HEK293 (cell line): ENCODE data around the gene ZCWPW1.
A peak's percentile ranks its signal among the peaks of the same experiment; 100 is the strongest.

ENCODE experiments used
- CTCF ChIA-PET: fragments of 350-600 bp; formaldehyde crosslinking; extraction: SDS; loops from one replicate; lab custom pipeline; 2021; ENCODE audit warnings: antibody characterized with exemption; lab: Yijun Ruan, JAX
- POLR2A ChIA-PET: fragments of 300-600 bp; formaldehyde crosslinking; extraction: SDS; loops from one replicate; lab custom pipeline; 2020; ENCODE audit warnings: antibody characterized with exemption, inconsistent platforms; lab: Yijun Ruan, JAX
- H3K27ac ChIP-seq: fragments of 200-500 bp; sonication (Bioruptor generic); 2 replicates; pipeline ENCODE4 v1.5.1; 2014; ENCODE audit warnings: low read depth, low read length, control low read depth, inconsistent platforms; ENCODE audit errors: extremely low read depth
- H3K36me3 ChIP-seq, 2 experiments: fragments of 200-500 bp in 1 of 2; sonication (Bioruptor generic) in 1 of 2; 1 replicate in 1 of 2; 2 replicates in 1 of 2; pipeline ENCODE4 v1.5.1; 2014 to 2017; ENCODE audit warnings: inconsistent platforms in 2 of 2, low read length in 2 of 2; ENCODE audit not compliant: control insufficient read depth in 2 of 2, insufficient read depth in 1 of 2
- H3K4me1 ChIP-seq: fragments of 200-500 bp; sonication (Bioruptor generic); 2 replicates; pipeline ENCODE4 v1.5.1; 2014; ENCODE audit warnings: mild to moderate bottlenecking, low read length, inconsistent platforms; ENCODE audit not compliant: control insufficient read depth, insufficient read depth
- H3K4me3 ChIP-seq: 2 replicates; pipeline ENCODE4 v1.5.1; 2011; ENCODE audit warnings: low read depth, mild to moderate bottlenecking, control low read depth, low read length, moderate library complexity
- H3K9me3 ChIP-seq: fragments of 200-500 bp; sonication (Bioruptor generic); 2 replicates; pipeline ENCODE4 v1.5.1; 2014; ENCODE audit warnings: low read depth, low read length, inconsistent platforms; ENCODE audit not compliant: control insufficient read depth, insufficient read depth
- GLI4 ChIP-seq: fragments of 450-650 bp; formaldehyde crosslinking; IDR thresholded peaks from 2 replicates; pipeline ENCODE4 v1.5.1; 2016; ENCODE audit warnings: missing biosample characterization, missing genetic modification characterization
- MZF1 ChIP-seq: fragments of 450-650 bp; formaldehyde crosslinking; IDR thresholded peaks from 2 replicates; pipeline ENCODE4 v1.5.1; 2017; ENCODE audit warnings: missing biosample characterization, missing genetic modification characterization, borderline replicate concordance
- PRDM1 ChIP-seq: fragments of 450-650 bp; formaldehyde crosslinking; IDR thresholded peaks from 2 replicates; pipeline ENCODE4; 2016; ENCODE audit warnings: missing biosample characterization, missing genetic modification characterization
- SP7 ChIP-seq: fragments of 450-650 bp; formaldehyde crosslinking; IDR thresholded peaks from 2 replicates; pipeline ENCODE4 v1.5.1; 2016; ENCODE audit warnings: missing biosample characterization, missing genetic modification characterization
- ZBTB17 ChIP-seq: fragments of 450-650 bp; formaldehyde crosslinking; IDR thresholded peaks from 2 replicates; pipeline ENCODE4 v1.5.1; 2016; ENCODE audit warnings: missing biosample characterization, missing genetic modification characterization
- ZEB2 ChIP-seq: fragments of 450-650 bp; formaldehyde crosslinking; IDR thresholded peaks from 2 replicates; pipeline ENCODE4 v1.5.1; 2016; ENCODE audit warnings: missing biosample characterization, missing genetic modification characterization
- ZNF169 ChIP-seq: fragments of 450-650 bp; formaldehyde crosslinking; IDR thresholded peaks from 2 replicates; pipeline ENCODE4 v1.5.1; 2016; ENCODE audit warnings: missing biosample characterization, missing genetic modification characterization
- ZNF2 ChIP-seq: fragments of 450-650 bp; formaldehyde crosslinking; IDR thresholded peaks from 2 replicates; pipeline ENCODE4 v1.5.1; 2016; ENCODE audit warnings: missing biosample characterization, missing genetic modification characterization
- ZNF292 ChIP-seq: fragments of 450-650 bp; formaldehyde crosslinking; IDR thresholded peaks from 2 replicates; pipeline ENCODE4 v1.5.1; 2016; ENCODE audit warnings: low read depth, missing biosample characterization, missing genetic modification characterization, borderline replicate concordance
- ZNF311 ChIP-seq: fragments of 450-650 bp; formaldehyde crosslinking; IDR thresholded peaks from 2 replicates; pipeline ENCODE4 v1.5.1; 2017; ENCODE audit warnings: missing biosample characterization, missing genetic modification characterization, borderline replicate concordance
- ZNF341 ChIP-seq: fragments of 450-650 bp; formaldehyde crosslinking; IDR thresholded peaks from 2 replicates; pipeline ENCODE4; 2016; ENCODE audit warnings: low read depth, missing biosample characterization, missing genetic modification characterization
- ZNF610 ChIP-seq: fragments of 450-650 bp; formaldehyde crosslinking; IDR thresholded peaks from 2 replicates; pipeline ENCODE4 v1.5.1; 2016; ENCODE audit warnings: missing biosample characterization, missing genetic modification characterization, borderline replicate concordance
- ZNF629 ChIP-seq: fragments of 450-650 bp; formaldehyde crosslinking; IDR thresholded peaks from 2 replicates; pipeline ENCODE4 v1.5.1; 2017; ENCODE audit warnings: missing biosample characterization, missing genetic modification characterization
- ZNF76 ChIP-seq: fragments of 450-650 bp; formaldehyde crosslinking; IDR thresholded peaks from 2 replicates; pipeline ENCODE4; 2016; ENCODE audit warnings: low read depth, missing biosample characterization, missing genetic modification characterization, borderline replicate concordance
- ZNF792 ChIP-seq: fragments of 450-650 bp; formaldehyde crosslinking; IDR thresholded peaks from 2 replicates; pipeline ENCODE4 v1.5.1; 2016; ENCODE audit warnings: missing biosample characterization, missing genetic modification characterization
- ZSCAN16 ChIP-seq: fragments of 450-650 bp; formaldehyde crosslinking; IDR thresholded peaks from 2 replicates; pipeline ENCODE4 v1.5.1; 2016; ENCODE audit warnings: missing biosample characterization, missing genetic modification characterization
- TF ChIP-seq, protein P1 (sequence below): fragments of 450-650 bp; formaldehyde crosslinking; IDR thresholded peaks from 2 replicates; pipeline ENCODE4 v1.5.1; 2016; ENCODE audit warnings: missing biosample characterization, missing genetic modification characterization
- TF ChIP-seq, protein P2 (sequence below): fragments of 450-650 bp; formaldehyde crosslinking; IDR thresholded peaks from 2 replicates; pipeline ENCODE4 v1.5.1; 2016; ENCODE audit warnings: missing biosample characterization, missing genetic modification characterization
- TF ChIP-seq, protein P3 (sequence below): fragments of 450-650 bp; formaldehyde crosslinking; IDR thresholded peaks from 2 replicates; pipeline ENCODE4 v1.5.1; 2016; ENCODE audit warnings: missing biosample characterization, missing genetic modification characterization, borderline replicate concordance
- TF ChIP-seq, protein P4 (sequence below): fragments of 450-650 bp; formaldehyde crosslinking; IDR thresholded peaks from 2 replicates; pipeline ENCODE4 v1.5.1; 2017; ENCODE audit warnings: missing biosample characterization, missing genetic modification characterization

Gene ZCWPW1

DNA sequence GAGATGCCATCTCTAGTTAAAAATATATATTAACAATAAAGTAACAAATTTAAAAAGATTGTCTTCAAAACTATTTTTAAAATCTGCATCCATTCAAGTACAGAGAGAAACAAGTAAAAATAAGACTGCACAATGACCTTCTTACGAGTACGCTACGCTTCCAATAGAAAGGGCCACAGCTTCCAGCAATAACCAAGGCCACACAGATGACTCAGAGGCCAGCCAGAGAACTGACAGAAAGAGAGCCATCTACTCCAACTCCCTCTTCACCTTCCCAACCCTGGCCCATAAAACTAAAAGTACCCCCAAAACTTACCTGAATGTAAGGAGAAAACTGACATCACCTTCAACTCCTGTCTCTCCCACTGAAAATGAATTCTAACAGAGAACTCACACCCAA lies 28.5 kb downstream of the ZCWPW1 start (continued):
- TF ChIP-seq ZNF169 (no peak), ZNF629 (no peak), ZEB2 (tag by site-specific recombination) (no peak), ZNF292 (tag by site-specific recombination) (no peak)
- TF ChIP-seq, protein P1, sequence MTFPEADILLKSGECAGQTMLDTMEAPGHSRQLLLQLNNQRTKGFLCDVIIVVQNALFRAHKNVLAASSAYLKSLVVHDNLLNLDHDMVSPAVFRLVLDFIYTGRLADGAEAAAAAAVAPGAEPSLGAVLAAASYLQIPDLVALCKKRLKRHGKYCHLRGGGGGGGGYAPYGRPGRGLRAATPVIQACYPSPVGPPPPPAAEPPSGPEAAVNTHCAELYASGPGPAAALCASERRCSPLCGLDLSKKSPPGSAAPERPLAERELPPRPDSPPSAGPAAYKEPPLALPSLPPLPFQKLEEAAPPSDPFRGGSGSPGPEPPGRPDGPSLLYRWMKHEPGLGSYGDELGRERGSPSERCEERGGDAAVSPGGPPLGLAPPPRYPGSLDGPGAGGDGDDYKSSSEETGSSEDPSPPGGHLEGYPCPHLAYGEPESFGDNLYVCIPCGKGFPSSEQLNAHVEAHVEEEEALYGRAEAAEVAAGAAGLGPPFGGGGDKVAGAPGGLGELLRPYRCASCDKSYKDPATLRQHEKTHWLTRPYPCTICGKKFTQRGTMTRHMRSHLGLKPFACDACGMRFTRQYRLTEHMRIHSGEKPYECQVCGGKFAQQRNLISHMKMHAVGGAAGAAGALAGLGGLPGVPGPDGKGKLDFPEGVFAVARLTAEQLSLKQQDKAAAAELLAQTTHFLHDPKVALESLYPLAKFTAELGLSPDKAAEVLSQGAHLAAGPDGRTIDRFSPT (tag by site-specific recombination): no peak
- TF ChIP-seq, all 188 proteins: peak for 0

DNA sequence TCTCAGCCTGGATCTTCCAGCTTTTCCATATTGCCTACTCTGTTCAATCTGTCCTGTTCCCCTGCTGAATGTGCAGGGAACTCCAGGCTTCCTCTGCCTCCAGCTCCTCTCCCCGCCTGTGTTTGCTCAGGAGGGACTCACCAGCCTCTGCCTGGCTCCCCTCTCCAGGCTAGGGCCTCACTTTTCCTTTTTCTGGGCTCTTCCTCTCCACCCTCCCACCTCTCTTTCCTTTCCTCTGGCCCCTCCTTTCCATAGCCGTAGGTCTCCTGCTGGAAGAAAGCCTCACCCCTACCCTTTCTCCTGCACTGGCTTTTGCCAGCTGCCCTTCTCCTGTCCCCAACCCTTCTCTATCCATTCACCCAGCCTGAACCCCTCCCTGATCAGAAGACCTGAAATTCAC lies 30.3 kb downstream of the ZCWPW1 start:
- TF ChIP-seq ZNF76 (no peak), SP7 (tag by site-specific recombination) (no peak), GLI4 (no peak), ZNF2 (tag by site-specific recombination) (no peak), ZNF311 (tag by site-specific recombination) (no peak), ZSCAN16 (tag by site-specific recombination) (no peak), PRDM1 (peak; percentile 65; the same call in 1 of the 2 replicates), ZNF341 (peak; percentile 61; the same call in 1 of the 2 replicates), ZNF610 (tag by site-specific recombination) (no peak), ZBTB17 (tag by site-specific recombination) (peak; percentile 33; the same call in 1 of the 2 replicates), MZF1 (tag by site-specific recombination) (no peak), ZNF792 (no peak)
- TF ChIP-seq, protein P2, sequence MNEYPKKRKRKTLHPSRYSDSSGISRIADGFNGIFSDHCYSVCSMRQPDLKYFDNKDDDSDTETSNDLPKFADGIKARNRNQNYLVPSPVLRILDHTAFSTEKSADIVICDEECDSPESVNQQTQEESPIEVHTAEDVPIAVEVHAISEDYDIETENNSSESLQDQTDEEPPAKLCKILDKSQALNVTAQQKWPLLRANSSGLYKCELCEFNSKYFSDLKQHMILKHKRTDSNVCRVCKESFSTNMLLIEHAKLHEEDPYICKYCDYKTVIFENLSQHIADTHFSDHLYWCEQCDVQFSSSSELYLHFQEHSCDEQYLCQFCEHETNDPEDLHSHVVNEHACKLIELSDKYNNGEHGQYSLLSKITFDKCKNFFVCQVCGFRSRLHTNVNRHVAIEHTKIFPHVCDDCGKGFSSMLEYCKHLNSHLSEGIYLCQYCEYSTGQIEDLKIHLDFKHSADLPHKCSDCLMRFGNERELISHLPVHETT: no peak
- TF ChIP-seq, protein P3, sequence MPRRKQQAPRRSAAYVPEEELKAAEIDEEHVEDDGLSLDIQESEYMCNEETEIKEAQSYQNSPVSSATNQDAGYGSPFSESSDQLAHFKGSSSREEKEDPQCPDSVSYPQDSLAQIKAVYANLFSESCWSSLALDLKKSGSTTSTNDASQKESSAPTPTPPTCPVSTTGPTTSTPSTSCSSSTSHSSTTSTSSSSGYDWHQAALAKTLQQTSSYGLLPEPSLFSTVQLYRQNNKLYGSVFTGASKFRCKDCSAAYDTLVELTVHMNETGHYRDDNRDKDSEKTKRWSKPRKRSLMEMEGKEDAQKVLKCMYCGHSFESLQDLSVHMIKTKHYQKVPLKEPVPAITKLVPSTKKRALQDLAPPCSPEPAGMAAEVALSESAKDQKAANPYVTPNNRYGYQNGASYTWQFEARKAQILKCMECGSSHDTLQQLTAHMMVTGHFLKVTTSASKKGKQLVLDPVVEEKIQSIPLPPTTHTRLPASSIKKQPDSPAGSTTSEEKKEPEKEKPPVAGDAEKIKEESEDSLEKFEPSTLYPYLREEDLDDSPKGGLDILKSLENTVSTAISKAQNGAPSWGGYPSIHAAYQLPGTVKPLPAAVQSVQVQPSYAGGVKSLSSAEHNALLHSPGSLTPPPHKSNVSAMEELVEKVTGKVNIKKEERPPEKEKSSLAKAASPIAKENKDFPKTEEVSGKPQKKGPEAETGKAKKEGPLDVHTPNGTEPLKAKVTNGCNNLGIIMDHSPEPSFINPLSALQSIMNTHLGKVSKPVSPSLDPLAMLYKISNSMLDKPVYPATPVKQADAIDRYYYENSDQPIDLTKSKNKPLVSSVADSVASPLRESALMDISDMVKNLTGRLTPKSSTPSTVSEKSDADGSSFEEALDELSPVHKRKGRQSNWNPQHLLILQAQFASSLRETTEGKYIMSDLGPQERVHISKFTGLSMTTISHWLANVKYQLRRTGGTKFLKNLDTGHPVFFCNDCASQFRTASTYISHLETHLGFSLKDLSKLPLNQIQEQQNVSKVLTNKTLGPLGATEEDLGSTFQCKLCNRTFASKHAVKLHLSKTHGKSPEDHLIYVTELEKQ (tag by site-specific recombination): no peak
- TF ChIP-seq, protein P4, sequence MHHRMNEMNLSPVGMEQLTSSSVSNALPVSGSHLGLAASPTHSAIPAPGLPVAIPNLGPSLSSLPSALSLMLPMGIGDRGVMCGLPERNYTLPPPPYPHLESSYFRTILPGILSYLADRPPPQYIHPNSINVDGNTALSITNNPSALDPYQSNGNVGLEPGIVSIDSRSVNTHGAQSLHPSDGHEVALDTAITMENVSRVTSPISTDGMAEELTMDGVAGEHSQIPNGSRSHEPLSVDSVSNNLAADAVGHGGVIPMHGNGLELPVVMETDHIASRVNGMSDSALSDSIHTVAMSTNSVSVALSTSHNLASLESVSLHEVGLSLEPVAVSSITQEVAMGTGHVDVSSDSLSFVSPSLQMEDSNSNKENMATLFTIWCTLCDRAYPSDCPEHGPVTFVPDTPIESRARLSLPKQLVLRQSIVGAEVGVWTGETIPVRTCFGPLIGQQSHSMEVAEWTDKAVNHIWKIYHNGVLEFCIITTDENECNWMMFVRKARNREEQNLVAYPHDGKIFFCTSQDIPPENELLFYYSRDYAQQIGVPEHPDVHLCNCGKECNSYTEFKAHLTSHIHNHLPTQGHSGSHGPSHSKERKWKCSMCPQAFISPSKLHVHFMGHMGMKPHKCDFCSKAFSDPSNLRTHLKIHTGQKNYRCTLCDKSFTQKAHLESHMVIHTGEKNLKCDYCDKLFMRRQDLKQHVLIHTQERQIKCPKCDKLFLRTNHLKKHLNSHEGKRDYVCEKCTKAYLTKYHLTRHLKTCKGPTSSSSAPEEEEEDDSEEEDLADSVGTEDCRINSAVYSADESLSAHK (tag by site-specific recombination): no peak
- no peak overlapping the region for H3K4me3 ChIP-seq
- ChIA-PET POLR2A (no interaction called here), CTCF (interaction anchor here (0.9 to 3.7 kb wide), 2 partner anchors 9 to 22 kb away, joined by 3 to 13 read pairs; no protein-coding TSS in a partner anchor)
- H3K9me3 ChIP-seq: no peaks in the 10 kb centered on the region
- no peak overlapping the region for H3K27ac ChIP-seq
- no peaks in the 10 kb centered on the region for H3K4me1 ChIP-seq
- no peaks in the 10 kb centered on the region for H3K36me3 ChIP-seq
